ENCODE results near the gene HEBP1. TPM values are rescaled to one million over a fixed set of nuclear protein-coding genes. Genes with fewer than 3 reads are reported as not detected.

Gene HEBP1
- total RNA-seq, 2 donors from 2014 or later = 30.0 to 40.3 TPM

- peak overlapping the region in 1 of 2 donors; percentile 41 for H3K27ac ChIP-seq
- no peak for TF ChIP-seq CTCF (IDR thresholded peaks at IDR 0.05)
- TF ChIP-seq POLR2A (IDR thresholded peaks at IDR 0.05) = no peak
- peak; percentile 75 for TF ChIP-seq POLR2AphosphoS5 (IDR thresholded peaks at IDR 0.05)
These were observed 72.6 kb downstream of the HEBP1 start for GRCh38 chr12:12927211-12928079.

GRCh38 chr12:12926571-12927071 is 73.4 kb downstream of the HEBP1 start:
- Histone ChIP-seq H3K9me3 (no peaks in the 10 kb centered on the region), H3K36me3 (no peaks in the 10 kb centered on the region), H3K4me1 (replicated peaks) (no peaks in the 10 kb centered on the region), H3K4me3 (no peak overlapping the region), H3K27ac (no peak overlapping the region), H3K27me3 (replicated peaks; ENCODE audit: insufficient read depth) (no peaks in the 10 kb centered on the region)
- TF ChIP-seq CTCF (IDR thresholded peaks at IDR 0.05) (no peak), POLR2A (IDR thresholded peaks at IDR 0.05) (no peak), POLR2AphosphoS5 (IDR thresholded peaks at IDR 0.05) (no peak)
- DNase-seq (ENCODE audit: low spot score) = no peak
- intact Hi-C loops (cut with DNase I) = no loop called here
- 94% methylated on average over 18 of the region's 18 CpGs for WGBS

More at GRCh38 chr12:12927211-12928079, 72.6 kb downstream of the HEBP1 start:
- intact Hi-C loops (cut with DNase I) = no loop called here
- no peaks in the 10 kb centered on the region for H3K27me3 ChIP-seq (replicated peaks; ENCODE audit: insufficient read depth)
- WGBS = 58% methylated on average over 27 of the region's 27 CpGs
- H3K4me1 ChIP-seq (replicated peaks) = no peaks in the 10 kb centered on the region
- H3K9me3 ChIP-seq = no peaks in the 10 kb centered on the region
- DNase-seq (ENCODE audit: low spot score) = peak; percentile 66
- no peaks in the 10 kb centered on the region for H3K36me3 ChIP-seq
- peak overlapping the region; percentile 29 to 32 for H3K4me3 ChIP-seq

- WGBS = 47% methylated on average over 1 of the region's 1 CpG
- H3K36me3 ChIP-seq = no peaks in the 10 kb centered on the region
- intact Hi-C loops (cut with DNase I) = no loop called here
- H3K4me1 ChIP-seq (replicated peaks) = no peaks in the 10 kb centered on the region
- no peak overlapping the region for H3K27ac ChIP-seq
- no peak overlapping the region for H3K4me3 ChIP-seq
- no peaks in the 10 kb centered on the region for H3K9me3 ChIP-seq
- H3K27me3 ChIP-seq (replicated peaks; ENCODE audit: insufficient read depth) = no peaks in the 10 kb centered on the region
- no peak for TF ChIP-seq POLR2A (IDR thresholded peaks at IDR 0.05)
- TF ChIP-seq POLR2AphosphoS5 (IDR thresholded peaks at IDR 0.05) = no peak
- TF ChIP-seq CTCF (IDR thresholded peaks at IDR 0.05) = no peak
- no peak for DNase-seq (ENCODE audit: low spot score)
These were observed 74.7 kb downstream of the HEBP1 start for GRCh38 chr12:12925388-12925787.

Small RNA genes lying within 50 kb of the gene (small RNA-seq; reads per million reads assigned to genes)
- 0 to 0.28 reads per million in 2 donors for gene RF00604

Other genes starting within 250 kb of the HEBP1 start
- 10 to 100 TPM; 10.7 to 16.1 TPM for gene APOLD1, start 214.6 kb downstream of the HEBP1 start, total RNA-seq
- gene DDX47, start 186.9 kb downstream of the HEBP1 start, total RNA-seq = 10 to 100 TPM; 44.6 to 74.8 TPM
- gene GPRC5A, start 108.7 kb downstream of the HEBP1 start, total RNA-seq = 10 to 100 TPM in 1 of 2 donors, 1 to 10 TPM in 1; 5.4 to 22.2 TPM
- gene GPRC5D, start 48.1 kb downstream of the HEBP1 start, total RNA-seq = not detected
- gene FAM234B, start 44.1 kb upstream of the HEBP1 start, total RNA-seq = 10 to 100 TPM; 14.7 to 24.3 TPM
- gene GSG1, start 103.4 kb upstream of the HEBP1 start, total RNA-seq = 10 to 100 TPM in 1 of 2 donors, not detected in 1; 21.2 TPM
- gene EMP1, start 196.5 kb upstream of the HEBP1 start, total RNA-seq = 10 to 100 TPM; 38.9 to 71.6 TPM

Measured in prostate gland (tissue), 2 donors.